ENCODE data around the gene OTUD3.
A peak's percentile ranks its signal among the peaks of the same experiment; 100 is the strongest.

OTUD3 gene

GRCh38 chr1:19920132-19920710, 38.0 kb downstream of the OTUD3 start:
- no peak for DNase-seq (ENCODE audit: low read depth)

GRCh38 chr1:19921310-19921709, 39.1 kb downstream of the OTUD3 start:
- DNase-seq (ENCODE audit: low read depth): no peak

DNA sequence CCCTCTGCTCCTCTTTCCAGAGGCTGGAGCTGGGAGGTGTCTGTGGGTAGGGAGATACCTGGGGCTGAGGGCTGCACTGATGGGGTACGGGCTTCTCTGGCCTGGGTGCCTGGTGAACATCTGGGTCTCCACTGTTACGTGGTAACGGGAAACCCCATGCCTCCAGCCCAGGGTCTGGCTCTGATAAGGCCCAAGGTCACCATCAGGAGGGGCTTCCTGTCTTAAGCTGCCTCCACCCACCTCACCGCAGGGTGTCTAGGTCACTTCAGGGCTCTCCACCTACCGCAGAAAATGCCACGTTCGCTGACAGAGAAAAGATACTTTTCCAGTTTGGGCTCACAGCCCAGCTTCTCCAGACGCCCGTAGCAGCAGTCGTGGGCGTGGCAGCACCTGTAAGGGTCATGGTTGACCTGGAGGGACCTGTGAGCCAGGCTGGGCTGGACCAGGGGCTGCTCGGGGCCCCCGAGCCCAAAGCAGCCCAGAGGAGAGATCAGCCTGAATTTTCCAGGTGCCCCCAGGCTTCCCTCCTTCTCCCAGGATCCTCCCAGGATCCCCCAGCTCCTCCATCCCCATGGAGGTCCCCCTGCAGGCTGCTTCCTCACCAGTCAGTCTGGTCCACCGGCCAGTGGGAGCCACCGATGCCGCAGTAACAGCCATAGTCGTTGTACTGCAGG, 40.0 kb downstream of the OTUD3 start:
- DNase-seq (ENCODE audit: low read depth): no peak

DNA sequence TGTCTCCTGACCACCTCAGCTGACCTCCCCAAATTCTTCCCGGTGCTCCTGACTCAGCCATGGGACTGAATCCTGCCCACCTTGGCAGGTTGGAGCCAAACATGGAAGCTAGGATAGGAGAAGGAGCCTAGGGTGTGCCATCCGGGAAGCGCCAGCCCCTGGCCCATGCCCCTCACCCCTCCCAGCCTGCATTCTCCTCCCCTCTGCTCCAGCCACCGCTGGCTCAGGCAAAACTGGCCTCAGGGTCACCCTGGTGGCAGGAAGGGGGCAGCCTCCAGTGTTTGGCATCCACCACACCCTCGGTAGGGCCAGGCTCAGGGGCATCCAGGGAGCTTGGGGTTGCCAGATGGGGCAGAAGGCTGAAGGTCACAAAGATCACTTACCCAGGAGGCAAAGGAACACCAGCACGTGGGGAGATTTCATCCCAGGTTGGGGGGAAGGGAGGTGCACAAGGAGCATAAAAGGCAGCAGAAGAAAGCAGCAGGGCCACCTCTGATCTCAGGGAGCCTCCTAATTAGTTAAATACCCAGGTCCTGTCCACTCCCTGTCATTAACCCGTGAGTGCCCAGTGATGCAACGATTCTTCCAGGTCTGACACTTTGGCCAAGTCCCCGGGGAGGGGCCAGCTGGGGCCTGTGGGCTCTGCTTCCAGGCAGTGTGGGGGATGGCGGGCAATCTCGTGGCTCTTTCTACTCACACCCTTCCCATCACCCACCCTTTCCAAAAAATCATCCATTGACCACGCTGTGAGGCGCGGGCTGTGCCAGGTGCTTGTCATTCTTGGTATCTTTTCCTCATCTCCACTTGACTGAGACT, 41.1 kb downstream of the OTUD3 start, which contains the start of gene PLA2G2E:
Gene PLA2G2E, minus strand, starts transcription at position 481 of the 816 bp plus-strand sequence. Its CDS starts 58 bp downstream, at position 423.
- no peak for DNase-seq (ENCODE audit: low read depth)

DNA sequence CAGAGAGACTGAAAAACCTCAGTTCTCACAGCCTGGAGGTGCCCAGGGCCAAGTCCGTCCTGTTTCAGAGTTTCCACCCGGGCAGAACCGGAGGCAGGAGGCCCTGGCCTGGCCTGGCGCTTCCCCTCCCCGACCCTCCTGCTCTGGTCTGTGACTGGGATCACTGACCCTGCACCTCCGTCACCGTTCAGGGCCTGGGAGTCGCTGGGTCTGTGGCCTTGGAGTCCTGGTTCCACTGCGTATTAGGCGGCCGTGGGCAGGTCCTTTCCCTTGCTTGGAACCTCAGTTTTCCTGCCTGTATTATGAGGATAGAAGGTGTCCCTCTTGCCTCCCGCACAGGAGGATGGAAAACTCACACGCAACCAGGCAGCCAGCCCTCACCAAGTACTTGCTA, 41.8 kb downstream of the OTUD3 start:
- no peak for DNase-seq (ENCODE audit: low read depth)

DNA sequence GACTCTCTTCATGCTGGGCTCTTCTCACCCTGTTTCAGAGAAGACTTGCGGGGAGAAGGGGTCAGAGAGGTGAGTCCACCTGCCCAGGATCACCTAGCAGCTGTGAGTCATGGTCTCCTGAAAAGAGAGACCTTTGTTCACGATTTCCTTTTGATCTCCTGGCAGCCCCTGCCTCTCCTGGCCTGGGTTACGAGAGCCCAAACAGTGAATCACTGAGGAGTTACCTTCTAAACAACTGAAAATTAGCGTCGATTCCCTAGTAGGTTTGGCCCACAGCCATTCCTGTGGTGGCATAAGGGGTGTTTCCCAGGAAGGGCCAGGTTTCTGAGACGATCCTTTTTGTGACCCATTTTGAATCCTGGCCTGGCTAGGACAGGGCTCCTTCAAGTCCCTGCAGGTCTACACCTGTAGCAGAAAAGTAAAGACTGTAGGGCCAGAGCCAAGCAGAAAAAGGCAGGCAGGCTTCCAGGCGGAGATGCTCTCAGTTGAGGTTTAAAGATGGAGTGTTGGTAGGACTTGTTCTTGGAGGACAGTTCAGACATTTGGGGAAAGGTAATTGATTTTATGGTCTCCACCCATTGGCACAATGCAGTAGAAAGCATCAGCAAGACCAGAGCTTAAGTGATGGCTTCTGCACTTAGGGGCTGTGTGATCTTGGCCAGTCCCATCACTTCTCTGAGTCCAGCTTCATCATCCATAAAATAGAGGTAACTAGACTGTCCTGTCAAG, 43.3 kb downstream of the OTUD3 start:
- DNase-seq (ENCODE audit: low read depth): no peak

GRCh38 chr1:19926296-19927129, 44.3 kb downstream of the OTUD3 start:
- no peak for DNase-seq (ENCODE audit: low read depth)

- peak; percentile 12 for DNase-seq (ENCODE audit: low read depth)
Measured at GRCh38 chr1:19927130-19927421, 44.9 kb downstream of the OTUD3 start.

DNA sequence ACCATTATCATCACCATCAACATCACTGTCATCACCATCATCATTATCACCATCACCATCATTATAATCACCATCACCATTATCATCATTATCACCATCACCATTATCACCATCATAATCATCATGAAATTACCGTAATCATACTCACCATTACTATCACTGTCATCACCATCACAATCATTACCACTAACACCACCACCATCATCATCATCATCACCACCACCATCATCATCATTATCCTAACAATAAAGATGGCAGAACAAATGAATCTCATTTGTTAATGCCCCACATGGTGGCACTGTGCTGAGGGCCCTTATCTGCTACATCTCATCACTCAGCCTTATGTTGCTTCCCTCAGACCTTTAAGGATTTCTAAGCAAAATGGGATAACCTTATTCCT, 50.7 kb downstream of the OTUD3 start:
- DNase-seq (ENCODE audit: low read depth): no peak

GRCh38 chr1:19934336-19934735, 52.1 kb downstream of the OTUD3 start:
- DNase-seq (ENCODE audit: low read depth): no peak

GRCh38 chr1:19936061-19936750, 54.0 kb downstream of the OTUD3 start:
- no peak for DNase-seq (ENCODE audit: low read depth)

DNA sequence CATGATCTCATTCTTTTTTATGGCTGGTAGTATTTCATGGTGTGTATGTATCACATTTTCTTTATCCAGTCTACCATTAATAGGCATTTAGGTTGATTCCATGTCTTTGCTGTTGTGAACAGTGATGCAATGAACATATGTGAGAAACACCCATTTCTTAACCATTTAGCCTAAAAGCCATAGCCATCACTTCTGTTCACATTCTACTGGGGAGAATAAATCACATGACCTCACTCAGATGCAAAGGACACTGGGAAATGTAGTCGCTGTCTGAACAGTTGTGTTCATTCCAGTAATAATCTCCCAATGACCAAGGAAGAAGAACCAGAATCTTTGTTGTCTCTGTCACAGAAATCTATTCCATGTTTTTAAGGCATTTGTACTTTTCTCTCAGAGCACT, 56.3 kb downstream of the OTUD3 start:
- DNase-seq (ENCODE audit: low read depth): peak; percentile 6

DNA sequence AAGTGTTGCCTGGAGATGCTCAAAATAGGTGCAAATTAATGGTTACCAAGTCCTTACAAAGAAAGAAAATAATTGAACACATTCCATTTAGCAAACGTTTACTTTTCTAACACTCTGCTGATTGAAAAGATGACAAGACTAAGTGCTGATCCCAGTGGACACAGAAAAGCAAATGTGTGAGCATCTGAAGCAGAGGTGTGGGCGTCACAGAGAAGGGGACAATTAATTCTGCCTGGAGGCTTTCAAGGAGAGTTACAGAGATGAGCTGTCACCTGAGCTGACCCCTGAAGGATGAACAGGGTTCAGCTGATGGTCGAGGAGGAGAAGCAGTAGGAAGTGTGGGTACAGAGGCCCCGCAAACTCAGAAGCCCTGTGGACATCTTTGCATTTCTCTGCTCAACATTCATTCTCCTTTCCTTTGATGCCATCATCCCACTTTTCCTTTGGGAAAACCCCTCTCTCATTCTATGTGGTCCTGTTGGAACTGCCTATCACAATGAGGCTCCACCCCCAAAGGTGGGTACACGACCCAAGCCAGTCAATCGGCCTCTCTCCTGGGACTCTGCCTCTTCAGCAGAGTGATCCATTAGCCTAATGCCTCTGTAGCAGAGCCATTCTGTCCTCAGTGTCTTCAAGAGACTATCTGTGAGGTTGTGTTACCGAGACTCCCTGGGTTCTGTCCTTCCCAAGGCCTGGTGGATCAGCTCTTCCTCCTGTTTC, 58.5 kb downstream of the OTUD3 start:
- no peak for DNase-seq (ENCODE audit: low read depth)

DNA sequence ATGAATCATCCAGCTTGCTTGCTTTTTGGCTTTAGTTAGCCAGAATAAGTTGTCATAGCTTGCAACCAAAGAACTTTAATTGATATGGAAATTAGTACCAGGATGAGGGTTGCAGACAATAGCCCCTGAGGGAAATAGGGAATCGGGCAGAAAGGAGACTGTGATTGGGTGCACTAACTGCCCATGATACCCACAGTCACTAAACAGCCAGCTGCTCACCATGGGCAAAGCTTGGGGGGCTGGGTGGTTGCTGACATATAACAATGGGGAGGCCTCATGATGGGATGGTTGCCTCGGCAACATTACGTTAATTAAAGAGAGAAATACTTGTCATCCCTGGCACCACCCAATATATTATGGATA, 59.0 kb downstream of the OTUD3 start:
- no peak for DNase-seq (ENCODE audit: low read depth)

DNA sequence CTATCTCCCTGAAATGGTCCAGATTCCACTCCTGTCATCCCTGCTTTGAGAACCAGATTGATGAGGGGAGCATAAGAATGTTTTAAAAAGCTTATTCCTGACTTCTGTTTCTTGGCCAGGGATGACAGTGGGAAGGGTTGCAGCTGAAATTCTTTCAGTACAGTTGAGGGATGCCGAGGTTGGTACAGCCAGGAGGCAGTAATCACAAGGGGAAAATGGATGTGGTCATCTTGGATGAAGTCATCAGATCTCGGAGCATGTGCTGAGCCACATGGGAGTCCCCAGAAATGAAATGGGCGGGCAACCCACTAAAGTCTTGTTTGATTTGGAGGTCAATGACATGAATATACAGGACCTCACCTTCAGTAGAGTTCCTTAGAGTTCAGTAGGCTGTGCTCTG, 59.9 kb downstream of the OTUD3 start:
- DNase-seq (ENCODE audit: low read depth): peak; percentile 87

DNA sequence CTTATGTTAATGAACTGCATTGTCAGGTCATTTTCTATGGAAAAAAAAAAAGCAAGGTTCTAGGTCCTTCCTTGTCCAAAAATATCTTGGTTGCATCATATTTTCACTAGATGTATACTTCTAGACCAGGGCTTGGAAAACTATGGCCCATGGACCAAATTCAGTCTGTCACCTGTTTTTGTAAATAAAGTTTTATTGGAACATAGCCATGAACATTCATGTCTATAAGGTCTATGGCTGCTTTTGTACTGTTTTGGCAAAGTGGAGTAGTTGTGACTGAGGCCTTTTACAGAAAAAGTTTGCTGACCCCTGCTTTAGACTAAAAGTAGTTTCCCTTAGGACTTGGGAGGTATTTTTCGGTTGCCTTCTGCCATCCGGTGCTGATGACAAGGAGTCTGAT, 60.5 kb downstream of the OTUD3 start:
- DNase-seq (ENCODE audit: low read depth): no peak

- DNase-seq (ENCODE audit: low read depth): no peak
Measured at GRCh38 chr1:19945914-19946313, 63.7 kb downstream of the OTUD3 start.

DNA sequence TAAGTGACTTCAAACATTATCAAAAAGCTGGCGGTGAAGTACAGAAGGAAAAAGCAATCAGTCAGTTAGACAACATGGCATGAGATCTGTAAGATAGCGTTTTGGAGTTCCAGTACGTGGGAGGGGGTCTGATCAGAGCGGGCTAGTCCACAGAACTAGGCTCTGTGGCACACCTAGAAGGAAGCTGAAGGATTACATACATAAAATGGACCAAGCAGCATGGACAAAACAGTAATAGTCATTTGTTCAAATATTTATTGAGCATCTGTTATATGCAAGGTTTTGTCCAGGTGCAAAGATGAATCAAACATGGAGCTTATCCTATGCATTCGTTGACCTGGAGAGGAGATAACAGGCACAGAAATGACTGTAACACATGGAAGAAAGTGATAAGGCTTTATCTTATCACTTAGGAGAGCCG, 64.1 kb downstream of the OTUD3 start:
- DNase-seq (ENCODE audit: low read depth): no peak

DNA sequence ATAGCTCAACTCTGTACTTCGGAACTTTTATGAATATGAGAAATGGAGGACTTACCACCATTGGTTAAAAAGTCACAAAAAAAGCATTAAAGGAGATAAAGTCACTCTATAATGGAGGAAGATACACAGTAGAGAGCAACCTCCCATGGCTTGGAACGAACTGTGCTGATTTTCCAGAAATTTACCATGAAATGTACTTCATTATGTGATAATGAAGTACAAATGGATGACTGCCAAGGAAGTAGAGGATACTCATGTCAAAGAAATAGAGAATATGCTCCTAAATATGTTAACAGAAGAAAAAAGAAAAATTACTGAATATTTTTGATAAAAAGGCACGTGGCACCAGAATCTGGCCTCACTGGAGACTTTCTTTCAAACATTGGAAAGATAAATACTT, 64.8 kb downstream of the OTUD3 start:
- DNase-seq (ENCODE audit: low read depth): no peak

DNA sequence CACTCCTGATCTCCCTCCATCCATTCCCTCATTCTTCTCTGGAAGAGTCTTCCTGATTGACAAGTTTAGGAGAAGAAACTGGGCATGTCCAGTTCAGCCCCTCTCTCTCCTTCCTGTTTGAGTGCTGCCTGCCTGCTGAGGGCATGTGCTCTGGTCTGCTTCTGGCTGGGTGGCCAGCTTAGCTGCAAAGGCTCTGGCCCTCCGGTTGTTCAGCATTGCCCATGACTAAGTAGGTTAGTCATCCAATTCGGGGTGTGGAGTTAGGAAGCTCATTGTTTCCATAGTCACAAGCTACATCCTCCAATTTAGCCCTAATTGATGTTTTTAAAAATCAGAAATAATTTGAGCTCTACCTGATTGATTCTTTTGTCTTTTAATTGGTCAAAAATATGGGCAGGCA, 66.8 kb downstream of the OTUD3 start:
- peak; percentile 77 for DNase-seq (ENCODE audit: low read depth)

- no peak for DNase-seq (ENCODE audit: low read depth)
Measured at GRCh38 chr1:19954059-19954458, 71.9 kb downstream of the OTUD3 start.

All from amniotic epithelial cell (primary cell).